GM21515 (cell line): Measurements from ENCODE around the gene CASP8AP2.
"Not testable (repeated sequence)": the region's sequence is repeated elsewhere in the genome, so short reads cannot be mapped to it uniquely, and the experiment has no call there.

Source experiments
- ATAC-seq: cut with Tn5 transposase; IDR thresholded peaks from one replicate; pipeline ENCODE4 v1.9.1; 2021; ENCODE audit not compliant: unreplicated experiment

The CASP8AP2 gene

GRCh38 chr6:89886378-89887120 is 56.9 kb downstream of the CASP8AP2 start:
- no peak for ATAC-seq

DNA sequence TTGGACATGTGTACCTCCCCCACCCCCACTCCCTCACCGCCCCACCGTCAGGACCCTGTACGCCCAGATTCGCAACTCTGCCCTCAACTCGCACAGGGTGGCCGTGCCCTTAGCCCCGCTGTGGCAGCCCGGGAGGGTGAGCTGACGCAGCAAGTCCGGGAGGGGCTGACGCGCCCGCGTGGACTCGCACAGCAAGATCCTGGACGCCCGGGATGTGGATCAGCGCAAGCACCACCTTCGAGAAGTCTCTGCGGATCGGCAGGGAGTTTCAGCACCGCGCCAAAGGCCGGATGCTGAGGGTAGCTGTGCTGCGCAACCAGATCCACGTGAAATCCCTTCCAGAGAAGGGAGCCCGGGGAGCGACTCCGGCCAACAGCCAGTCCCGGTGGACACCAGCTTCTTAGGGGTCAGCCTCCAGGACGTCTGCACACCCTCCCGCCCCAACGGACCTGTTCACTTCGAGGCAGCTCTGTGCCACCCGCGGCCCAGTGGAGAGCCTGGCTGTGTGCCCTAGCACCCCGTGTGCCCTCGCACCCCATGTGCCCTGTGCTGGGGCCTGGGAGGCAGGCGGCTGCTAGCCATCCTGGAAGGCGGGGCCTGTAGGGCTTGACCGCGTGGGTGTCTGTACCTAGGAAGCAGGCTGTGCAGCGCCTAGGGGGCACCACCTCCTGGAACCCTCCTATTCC is 57.9 kb downstream of the CASP8AP2 start:
- no peak for ATAC-seq

- ATAC-seq, result no peak
These were observed 58.4 kb downstream of the CASP8AP2 start for GRCh38 chr6:89888138-89888514.

- no peak for ATAC-seq
These were observed 59.2 kb downstream of the CASP8AP2 start for GRCh38 chr6:89888871-89889270.

DNA sequence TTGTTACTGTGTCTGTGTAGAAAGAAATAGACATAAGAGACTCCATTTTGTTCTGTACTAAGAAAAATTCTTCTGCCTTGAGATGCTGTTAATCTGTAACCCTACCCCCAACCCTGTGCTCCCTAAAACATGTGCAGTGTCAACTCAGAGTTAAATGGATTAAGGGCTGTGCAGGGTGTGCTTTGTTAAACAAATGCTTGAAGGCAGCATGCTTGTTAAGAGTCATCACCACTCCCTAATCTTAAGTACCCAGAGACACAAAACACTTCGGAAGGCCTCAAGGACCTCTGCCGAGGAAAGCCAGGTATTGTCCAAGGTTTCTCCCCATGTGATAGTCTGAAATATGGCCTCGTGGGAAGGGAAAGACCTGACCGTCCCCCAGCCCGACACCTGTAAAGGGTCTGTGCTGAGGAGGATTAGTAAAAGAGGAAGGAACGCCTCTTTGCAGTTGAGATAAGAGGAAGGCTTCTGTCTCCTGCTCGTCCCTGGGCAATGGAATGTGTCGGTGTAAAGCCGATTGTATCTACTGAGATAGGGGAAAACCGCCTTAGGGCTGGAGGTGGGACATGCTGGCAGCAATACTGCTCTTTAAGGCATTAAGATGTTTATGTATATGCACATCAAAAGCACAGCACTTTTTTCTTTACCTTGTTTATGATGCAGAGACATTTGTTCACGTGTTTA is 61.3 kb downstream of the CASP8AP2 start:
- ATAC-seq, result not testable (repeated sequence)

DNA sequence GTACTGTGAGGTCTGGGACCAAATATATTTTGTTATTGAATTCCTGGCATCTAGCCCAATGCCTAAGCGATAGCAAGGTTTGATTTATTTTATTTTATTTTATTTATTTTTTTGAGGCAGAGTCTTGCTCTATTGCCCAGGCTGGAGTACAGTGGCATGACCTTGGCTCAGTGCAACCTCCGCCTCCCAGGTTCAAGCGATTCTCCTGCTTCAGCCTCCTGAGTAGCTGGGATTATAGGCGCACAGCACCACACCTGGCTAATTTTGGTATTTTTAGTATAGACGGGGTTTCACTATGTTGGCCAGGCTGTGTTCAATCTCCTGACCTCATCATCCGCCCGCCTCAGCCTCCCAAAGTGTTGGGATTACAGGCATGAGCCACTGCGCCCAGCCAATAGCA is 62.9 kb downstream of the CASP8AP2 start:
- ATAC-seq, result not testable (repeated sequence)

GRCh38 chr6:89894169-89894568 is 64.5 kb downstream of the CASP8AP2 start, which contains the start of gene GJA10:
GJA10 (plus strand) TSS chr6:89894469; CDS start chr6:89894469, 0 bp downstream.
- ATAC-seq, result no peak

- no peak for ATAC-seq
These were observed 65.7 kb downstream of the CASP8AP2 start for GRCh38 chr6:89895276-89895874.

GRCh38 chr6:89910001-89910901 is 80.6 kb downstream of the CASP8AP2 start:
- ATAC-seq, result not testable (repeated sequence)

DNA sequence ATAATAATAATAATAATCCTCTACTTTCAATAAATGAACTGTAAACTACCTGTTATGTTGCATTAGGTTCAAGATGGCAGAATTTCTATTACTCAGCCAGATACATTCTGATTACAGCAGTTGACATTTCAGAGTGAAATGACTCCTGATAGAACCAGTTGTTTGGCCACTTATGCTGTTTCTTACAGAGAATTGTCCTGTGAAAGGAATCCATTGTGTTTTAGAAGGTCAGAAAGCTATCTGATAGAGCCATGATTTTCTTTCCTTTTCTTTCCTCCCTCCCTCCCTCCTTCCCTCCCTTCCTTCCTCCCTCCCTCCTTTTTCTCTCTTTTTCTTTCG is 81.2 kb downstream of the CASP8AP2 start:
- no peak for ATAC-seq

- ATAC-seq, result no peak
These were observed 86.6 kb downstream of the CASP8AP2 start for GRCh38 chr6:89916136-89916920.

- ATAC-seq, result no peak
These were observed 87.5 kb downstream of the CASP8AP2 start for GRCh38 chr6:89917216-89917615.

DNA sequence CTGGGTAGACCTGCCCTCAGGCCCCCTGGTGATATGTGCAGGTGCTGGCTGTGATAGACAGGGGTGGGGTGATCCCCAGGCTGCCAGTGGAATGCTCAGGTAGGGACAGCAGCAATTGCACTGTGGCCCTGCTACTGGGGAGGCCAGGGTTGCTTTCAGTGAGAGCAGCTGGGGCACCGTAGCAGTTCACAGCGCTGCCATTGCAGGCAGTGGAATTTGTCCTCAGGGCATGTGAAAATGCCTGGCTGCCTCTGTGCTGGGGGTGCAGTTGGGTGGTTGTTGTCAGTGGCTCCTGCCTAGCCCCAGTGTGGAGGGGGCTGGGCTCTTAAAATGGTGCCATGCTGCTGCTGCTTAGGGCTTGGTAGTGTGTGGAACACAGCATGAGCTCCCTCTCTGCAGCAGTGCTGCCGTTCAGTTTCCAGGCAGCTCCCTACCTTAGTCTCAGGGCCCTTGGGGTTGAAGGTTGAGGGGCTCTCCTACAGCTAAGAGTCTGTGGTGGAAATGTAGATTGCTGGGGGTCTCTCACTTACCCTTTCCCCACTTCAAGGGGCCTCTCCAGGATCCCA is 88.2 kb downstream of the CASP8AP2 start:
- ATAC-seq, result no peak
